AG09319 (cell line): ENCODE measurements around the gene ABCG4.

ENCODE experiments used
- DNase-seq: peaks from one replicate; pipeline ENCODE4 v3.0.0-alpha.2; 2010; ENCODE audit warnings: low read depth; ENCODE audit errors: extremely low read depth
- CTCF ChIP-seq: IDR thresholded peaks from 2 replicates; pipeline ENCODE4 v1.5.1; 2011; ENCODE audit warnings: low read depth, mild to moderate bottlenecking, inconsistent platforms, low read length, moderate library complexity

The ABCG4 gene

GRCh38 chr11:119106564-119107537 lies 42.0 kb upstream of the ABCG4 start, which contains the start of gene C2CD2L:
C2CD2L (plus strand) TSS chr11:119107344; CDS start chr11:119107742, 398 bp downstream.
- TF ChIP-seq CTCF: no peak
- peak; percentile 71 for DNase-seq

- TF ChIP-seq CTCF: no peak
- DNase-seq: no peak
These were observed 41.2 kb upstream of the ABCG4 start for GRCh38 chr11:119107538-119108145.

GRCh38 chr11:119108146-119108856 lies 40.6 kb upstream of the ABCG4 start:
- TF ChIP-seq CTCF: no peak
- no peak for DNase-seq

- DNase-seq: no peak
- TF ChIP-seq CTCF: no peak
These were observed 40.0 kb upstream of the ABCG4 start for GRCh38 chr11:119108857-119109221.

GRCh38 chr11:119109843-119110242 lies 39.0 kb upstream of the ABCG4 start:
- TF ChIP-seq CTCF: no peak

GRCh38 chr11:119110439-119110838 lies 38.4 kb upstream of the ABCG4 start:
- TF ChIP-seq CTCF: no peak
- no peak for DNase-seq

More at GRCh38 chr11:119109843-119110242, 39.0 kb upstream of the ABCG4 start:
- DNase-seq: no peak
